SK-N-SH (cell line): Measurements from ENCODE around the gene CACNA2D3. TPM values are rescaled to one million over a fixed set of nuclear protein-coding genes. Genes with fewer than 3 reads are reported as not detected.

Experiments used
- CTCF ChIA-PET: fragments of 300-600, 350-600 bp; formaldehyde crosslinking; extraction: SDS; loops from one replicate; lab custom pipeline; 2021; lab: Yijun Ruan, JAX
- POLR2A ChIA-PET: fragments of 350-600 bp; sonication (Branson Sonifier 250); formaldehyde crosslinking; extraction: SDS; loops from one replicate; lab custom pipeline; 2020; ENCODE audit warnings: antibody characterized with exemption, inconsistent platforms; lab: Yijun Ruan, JAX
- DNase-seq: peaks from one replicate; pipeline ENCODE4 v3.0.0; 2012
- H2AFZ ChIP-seq: fragments of 200-600 bp; sonication (generic); 2 replicates; pipeline ENCODE4 v1.8.1; 2016; ENCODE audit warnings: antibody characterized with exemption, mild to moderate bottlenecking, low read depth
- H3F3A ChIP-seq: fragments of 200-600 bp; sonication (generic); replicated peaks from 2 replicates; pipeline ENCODE3; 2016; ENCODE audit warnings: antibody characterized with exemption, mild to moderate bottlenecking; ENCODE audit not compliant: insufficient read depth
- H3K27ac ChIP-seq, 2 experiments: fragments of 200-500 bp in 1 of 2; fragments of 200-600 bp in 1 of 2; sonication (Bioruptor generic) in 1 of 2; sonication (generic), shearing (Covaris generic) in 1 of 2; 2 replicates each; pipeline versions ENCODE4 v1.5.1 to v1.6.1; 2014 to 2016; ENCODE audit warnings: low read depth in 2 of 2, inconsistent platforms in 1 of 2, low read length in 1 of 2, mild to moderate bottlenecking in 1 of 2, mixed read lengths in 1 of 2
- H3K27me3 ChIP-seq: fragments of 200-600 bp; sonication (generic), shearing (Covaris generic); 2 replicates; pipeline ENCODE4 v1.6.1; 2016; ENCODE audit warnings: mixed run types; ENCODE audit not compliant: insufficient read depth
- H3K36me3 ChIP-seq, 2 experiments: fragments of 200-500 bp in 1 of 2; fragments of 200-600 bp in 1 of 2; sonication (Bioruptor generic) in 1 of 2; sonication (generic) in 1 of 2; replicated peaks in 1 of 2; 2 replicates each; pipeline versions ENCODE3 to v1.5.1; 2014 to 2016; ENCODE audit warnings: low read length in 1 of 2, mild to moderate bottlenecking in 1 of 2; ENCODE audit not compliant: insufficient read depth in 2 of 2, control insufficient read depth in 1 of 2
- H3K4me1 ChIP-seq, 2 experiments: fragments of 200-500 bp in 1 of 2; fragments of 200-600 bp in 1 of 2; sonication (Bioruptor generic) in 1 of 2; sonication (generic), shearing (Covaris generic) in 1 of 2; 2 replicates each; pipeline versions ENCODE4 v1.5.1 to v1.6.1; 2014 to 2016; ENCODE audit warnings: low read depth in 1 of 2, low read length in 1 of 2, mixed run types in 1 of 2; ENCODE audit not compliant: insufficient read depth in 2 of 2, control insufficient read depth in 1 of 2
- H3K4me2 ChIP-seq: fragments of 200-600 bp; sonication (generic), shearing (Covaris generic); 2 replicates; pipeline ENCODE4 v1.6.1; 2017; ENCODE audit warnings: mixed run types
- H3K4me3 ChIP-seq, 2 experiments: fragments of 200-500 bp in 1 of 2; fragments of 200-600 bp in 1 of 2; sonication (Bioruptor generic) in 1 of 2; sonication (generic), shearing (Covaris generic) in 1 of 2; 2 replicates each; pipeline versions ENCODE4 v1.5.1 to v1.8.1; 2014 to 2016; ENCODE audit warnings: low read depth in 2 of 2, inconsistent platforms in 1 of 2, low read length in 1 of 2, mild to moderate bottlenecking in 1 of 2, mixed read lengths in 1 of 2, moderate library complexity in 1 of 2
- H3K79me2 ChIP-seq: fragments of 200-600 bp; sonication (generic); 2 replicates; pipeline ENCODE4 v1.8.1; 2017; ENCODE audit warnings: mild to moderate bottlenecking; ENCODE audit not compliant: insufficient read depth
- H3K9ac ChIP-seq: fragments of 200-600 bp; sonication (generic); 2 replicates; pipeline ENCODE4 v1.6.1; 2017; ENCODE audit warnings: mixed run types
- H3K9me2 ChIP-seq: fragments of 200-600 bp; sonication (generic); 2 replicates; pipeline ENCODE4 v1.6.1; 2017; ENCODE audit warnings: mixed run types
- H3K9me3 ChIP-seq: fragments of 200-600 bp; sonication (generic); 2 replicates; pipeline ENCODE4 v1.6.1; 2017; ENCODE audit warnings: mixed run types, mild to moderate bottlenecking, moderate library complexity
- H4K20me1 ChIP-seq: fragments of 200-600 bp; sonication (generic); 2 replicates; pipeline ENCODE4 v1.6.1; 2017; ENCODE audit warnings: mild to moderate bottlenecking, mixed run types; ENCODE audit not compliant: insufficient read depth
- ELF1 ChIP-seq: IDR thresholded peaks from 2 replicates; pipeline ENCODE4 v1.4.0; 2012
- EP300 ChIP-seq, 2 experiments: IDR thresholded peaks; 2 replicates each; pipeline versions ENCODE4 v1.4.0 to v1.6.1; 2012; ENCODE audit warnings: borderline replicate concordance in 1 of 2, low read depth in 1 of 2, low read length in 1 of 2
- EZH2phosphoT487 ChIP-seq: fragments of 200-600 bp; sonication (generic); IDR thresholded peaks from 2 replicates; pipeline ENCODE4 v1.6.1; 2017; ENCODE audit warnings: low read depth, mixed run types, mild to moderate bottlenecking, antibody characterized with exemption, moderate library complexity, borderline replicate concordance
- FOSL2 ChIP-seq: IDR thresholded peaks from 2 replicates; pipeline ENCODE4 v1.4.0; 2012; ENCODE audit warnings: low read depth, mild to moderate bottlenecking, moderate library complexity, borderline replicate concordance
- GATA2 ChIP-seq: sonication (generic); formaldehyde crosslinking; IDR thresholded peaks from 2 replicates; pipeline ENCODE4 v1.5.0; 2020; ENCODE audit warnings: mild to moderate bottlenecking, missing genetic modification reagents
- PBX3 ChIP-seq: IDR thresholded peaks from 2 replicates; pipeline ENCODE4; 2012
- REST ChIP-seq: IDR thresholded peaks from 2 replicates; pipeline ENCODE4 v1.6.1; 2012; ENCODE audit warnings: mild to moderate bottlenecking, low read depth, low read length, moderate library complexity
- SMC3 ChIP-seq: IDR thresholded peaks from 2 replicates; pipeline ENCODE4 v1.6.1; 2012; ENCODE audit warnings: low read depth, low read length, improper control_type of control experiment
- TAF1 ChIP-seq: IDR thresholded peaks from 2 replicates; pipeline ENCODE4 v1.6.1; 2012; ENCODE audit warnings: low read depth, mild to moderate bottlenecking, low read length, moderate library complexity, borderline replicate concordance
- TEAD4 ChIP-seq: IDR thresholded peaks from 2 replicates; pipeline ENCODE4 v1.4.0; 2012; ENCODE audit warnings: mild to moderate bottlenecking, borderline replicate concordance; ENCODE audit not compliant: insufficient read depth
- USF1 ChIP-seq: IDR thresholded peaks from 2 replicates; pipeline ENCODE4 v1.4.0; 2012; ENCODE audit warnings: low read depth, borderline replicate concordance
- USF2 ChIP-seq: fragments of 150-350 bp; IDR thresholded peaks from 2 replicates; pipeline ENCODE4 v1.6.1; 2017; ENCODE audit warnings: antibody characterized with exemption, low read length, low read depth, borderline replicate concordance
- YY1 ChIP-seq: IDR thresholded peaks from 2 replicates; pipeline ENCODE4 v1.4.0; 2012; ENCODE audit warnings: low read depth, mild to moderate bottlenecking
- WGBS: methylation state at CpG from one replicate; pipeline ENCODE4 v1.1.6; 2017; ENCODE audit warnings: low lambda C conversion rate; 5-methylcytosine and 5-hydroxymethylcytosine counted together
- polyA plus RNA-seq, 3 experiments: library from polyadenylated mRNA; depleted of rRNA; stranded (reverse); fragments of >200 nt; gene quantifications; 2 replicates each; pipeline ENCODE4 v1.2.3, GENCODE V29; 2012

CACNA2D3 gene
- polyA plus RNA-seq, 1 of the 3 experiments (the other 2 are of a cell fraction), result 0.15 TPM

GRCh38 chr3:54283470-54283869 is 161.1 kb downstream of the CACNA2D3 start:
- H4K20me1 ChIP-seq, result no peaks in the 10 kb centered on the region
- WGBS, result 31% methylated on average over 4 of the region's 4 CpGs
- no peaks in the 10 kb centered on the region for H3K36me3 ChIP-seq
- no peaks in the 10 kb centered on the region for H3K4me1 ChIP-seq
- H2AFZ ChIP-seq, result no peak overlapping the region
- H3K9me2 ChIP-seq, result no peaks in the 10 kb centered on the region
- ChIA-PET CTCF (no interaction called here), POLR2A (no interaction called here)
- H3K9me3 ChIP-seq, result no peaks in the 10 kb centered on the region
- H3K27ac ChIP-seq, result no peak overlapping the region
- H3K27me3 ChIP-seq, result no peaks in the 10 kb centered on the region
- DNase-seq, result no peak
- H3K4me2 ChIP-seq, result no peak overlapping the region
- H3K79me2 ChIP-seq, result no peaks in the 10 kb centered on the region
- H3K4me3 ChIP-seq, result no peak overlapping the region
- H3K9ac ChIP-seq, result no peak overlapping the region
- no peaks in the 10 kb centered on the region for H3F3A ChIP-seq
- TF ChIP-seq TAF1 (no peak), USF1 (no peak), USF2 (no peak), YY1 (no peak), EZH2phosphoT487 (no peak), GATA2 (CRISPR knock-in tag) (no peak), FOSL2 (no peak), EP300 (IDR thresholded peaks at IDR 0.05; ENCODE audit: borderline replicate concordance in 1 of 2, low read depth in 1 of 2, low read length in 1 of 2) (no peak), SMC3 (no peak), TEAD4 (no peak), REST (no peak), PBX3 (no peak), ELF1 (no peak)
